ENCODE data around the gene ECI1. TPM values are rescaled to one million over a fixed set of nuclear protein-coding genes. Genes with fewer than 3 reads are reported as not detected.

Gene ECI1
- total RNA-seq, 1 donor from 2014 or later = 81.7 TPM

GRCh38 chr16:2282866-2283555, 31.6 kb upstream of the ECI1 start:
- H3K36me3 ChIP-seq (ENCODE audit: control insufficient read depth, insufficient read depth, low read length) = no peaks in the 10 kb centered on the region
- H3K4me3 ChIP-seq (ENCODE audit: low read depth, low read length) = no peak overlapping the region
- DNase-seq (ENCODE audit: low read depth) = no peak
- H3K27me3 ChIP-seq (ENCODE audit: control insufficient read depth, insufficient read depth, low read length) = no peaks in the 10 kb centered on the region
- TF ChIP-seq, protein P1, sequence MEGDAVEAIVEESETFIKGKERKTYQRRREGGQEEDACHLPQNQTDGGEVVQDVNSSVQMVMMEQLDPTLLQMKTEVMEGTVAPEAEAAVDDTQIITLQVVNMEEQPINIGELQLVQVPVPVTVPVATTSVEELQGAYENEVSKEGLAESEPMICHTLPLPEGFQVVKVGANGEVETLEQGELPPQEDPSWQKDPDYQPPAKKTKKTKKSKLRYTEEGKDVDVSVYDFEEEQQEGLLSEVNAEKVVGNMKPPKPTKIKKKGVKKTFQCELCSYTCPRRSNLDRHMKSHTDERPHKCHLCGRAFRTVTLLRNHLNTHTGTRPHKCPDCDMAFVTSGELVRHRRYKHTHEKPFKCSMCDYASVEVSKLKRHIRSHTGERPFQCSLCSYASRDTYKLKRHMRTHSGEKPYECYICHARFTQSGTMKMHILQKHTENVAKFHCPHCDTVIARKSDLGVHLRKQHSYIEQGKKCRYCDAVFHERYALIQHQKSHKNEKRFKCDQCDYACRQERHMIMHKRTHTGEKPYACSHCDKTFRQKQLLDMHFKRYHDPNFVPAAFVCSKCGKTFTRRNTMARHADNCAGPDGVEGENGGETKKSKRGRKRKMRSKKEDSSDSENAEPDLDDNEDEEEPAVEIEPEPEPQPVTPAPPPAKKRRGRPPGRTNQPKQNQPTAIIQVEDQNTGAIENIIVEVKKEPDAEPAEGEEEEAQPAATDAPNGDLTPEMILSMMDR (IDR thresholded peaks at IDR 0.05; ENCODE audit: insufficient read depth, low read length, poor library complexity, severe bottlenecking) = no peak

- no peaks in the 10 kb centered on the region for H3K27me3 ChIP-seq (ENCODE audit: control insufficient read depth, insufficient read depth, low read length)
- no peak overlapping the region for H3K4me3 ChIP-seq (ENCODE audit: low read depth, low read length)
- DNase-seq (ENCODE audit: low read depth) = no peak
- TF ChIP-seq, protein P1 (IDR thresholded peaks at IDR 0.05; ENCODE audit: insufficient read depth, low read length, poor library complexity, severe bottlenecking) = no peak
- no peaks in the 10 kb centered on the region for H3K36me3 ChIP-seq (ENCODE audit: control insufficient read depth, insufficient read depth, low read length)
Observed at GRCh38 chr16:2282262-2282661, 30.9 kb upstream of the ECI1 start.

- Histone ChIP-seq H3K4me3 (ENCODE audit: low read depth, low read length) (no peak overlapping the region), H3K36me3 (ENCODE audit: control insufficient read depth, insufficient read depth, low read length) (no peaks in the 10 kb centered on the region), H3K27me3 (ENCODE audit: control insufficient read depth, insufficient read depth, low read length) (no peaks in the 10 kb centered on the region)
- DNase-seq (ENCODE audit: low read depth) = no peak
- TF ChIP-seq, protein P1 (IDR thresholded peaks at IDR 0.05; ENCODE audit: insufficient read depth, low read length, poor library complexity, severe bottlenecking) = no peak
Observed at GRCh38 chr16:2280981-2281542, 29.7 kb upstream of the ECI1 start.

- no peak overlapping the region for H3K4me3 ChIP-seq (ENCODE audit: low read depth, low read length)
- no peaks in the 10 kb centered on the region for H3K36me3 ChIP-seq (ENCODE audit: control insufficient read depth, insufficient read depth, low read length)
- H3K27me3 ChIP-seq (ENCODE audit: control insufficient read depth, insufficient read depth, low read length) = no peaks in the 10 kb centered on the region
- DNase-seq (ENCODE audit: low read depth) = no peak
- TF ChIP-seq, protein P1 (IDR thresholded peaks at IDR 0.05; ENCODE audit: insufficient read depth, low read length, poor library complexity, severe bottlenecking) = no peak
Observed at GRCh38 chr16:2280461-2280860, 29.1 kb upstream of the ECI1 start.

DNA sequence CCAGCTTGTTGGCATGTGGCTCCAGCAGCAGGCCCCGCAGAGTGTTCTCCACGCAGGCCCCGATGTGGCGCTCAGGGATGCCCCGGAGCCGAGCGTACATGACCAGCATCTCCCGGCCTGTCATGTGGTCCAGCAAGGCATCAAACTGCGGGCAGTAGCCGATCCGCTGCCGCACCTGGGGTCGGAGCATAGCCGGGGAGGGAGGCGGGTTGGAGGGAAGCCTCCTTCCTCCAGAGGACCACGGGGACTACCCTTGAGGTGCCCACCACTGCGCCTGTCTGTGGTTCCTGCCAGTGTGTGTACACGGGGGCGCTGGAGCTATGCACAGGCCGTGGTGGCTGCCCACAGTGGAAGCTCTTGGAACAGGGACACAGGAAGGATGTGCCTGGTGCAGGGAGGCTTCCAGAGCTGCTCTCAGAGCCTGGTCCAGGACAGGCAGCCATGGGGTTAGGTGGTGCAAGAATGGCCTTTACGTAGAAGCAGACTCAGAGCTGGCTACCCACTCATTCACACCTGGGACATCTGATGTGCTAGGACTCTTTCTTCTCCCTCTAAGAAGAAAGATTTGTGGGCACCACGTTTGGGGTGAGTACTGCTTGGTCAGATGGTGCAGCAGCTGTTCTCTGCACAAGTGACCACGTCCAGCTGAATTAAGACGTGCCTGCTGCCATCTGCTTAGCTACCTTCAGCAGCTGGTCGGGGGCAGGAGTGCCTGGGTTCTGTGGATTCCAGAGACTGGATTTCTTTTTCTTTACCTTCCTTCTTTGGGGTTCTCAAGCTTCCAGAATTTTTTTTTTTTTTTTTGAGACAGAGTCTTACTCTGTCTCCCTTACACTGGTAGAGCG, 27.8 kb upstream of the ECI1 start:
- no peaks in the 10 kb centered on the region for H3K27me3 ChIP-seq (ENCODE audit: control insufficient read depth, insufficient read depth, low read length)
- H3K4me3 ChIP-seq (ENCODE audit: low read depth, low read length) = no peak overlapping the region
- TF ChIP-seq, protein P1 (IDR thresholded peaks at IDR 0.05; ENCODE audit: insufficient read depth, low read length, poor library complexity, severe bottlenecking) = no peak

More for the DNA sequence above, 27.8 kb upstream of the ECI1 start:
- DNase-seq (ENCODE audit: low read depth) = no peak
- H3K36me3 ChIP-seq (ENCODE audit: control insufficient read depth, insufficient read depth, low read length) = no peaks in the 10 kb centered on the region
